Gastroesophageal sphincter (tissue), 3 donors: Measurements from ENCODE around the gene PHEX.

ENCODE experiments used
- EP300 ChIP-seq: sonication (generic); formaldehyde crosslinking; IDR thresholded peaks from one replicate; pipeline ENCODE4 v1.6.1; 2017; ENCODE audit warnings: antibody characterized with exemption, mild to moderate bottlenecking
- POLR2A ChIP-seq, 2 donors: fragments of 450-650 bp; IDR thresholded peaks; one replicate each; pipeline ENCODE4 v1.6.1; 2017; ENCODE audit warnings: antibody characterized with exemption in 2 of 2, mild to moderate bottlenecking in 2 of 2, moderate library complexity in 1 of 2
- POLR2AphosphoS5 ChIP-seq: sonication (generic); formaldehyde crosslinking; IDR thresholded peaks from one replicate; pipeline ENCODE4 v1.6.1; 2017; ENCODE audit warnings: antibody characterized with exemption
- TF ChIP-seq, protein P1 (sequence below), 4 experiments: fragments of 200-600 bp in 2 of 4; fragments of 450-650 bp in 2 of 4; sonication (generic) in 1 of 4; IDR thresholded peaks; one replicate each; pipeline ENCODE4 v1.5.1; 2017 to 2019; ENCODE audit warnings: antibody characterized with exemption in 4 of 4, mild to moderate bottlenecking in 2 of 4, moderate library complexity in 2 of 4

DNA sequence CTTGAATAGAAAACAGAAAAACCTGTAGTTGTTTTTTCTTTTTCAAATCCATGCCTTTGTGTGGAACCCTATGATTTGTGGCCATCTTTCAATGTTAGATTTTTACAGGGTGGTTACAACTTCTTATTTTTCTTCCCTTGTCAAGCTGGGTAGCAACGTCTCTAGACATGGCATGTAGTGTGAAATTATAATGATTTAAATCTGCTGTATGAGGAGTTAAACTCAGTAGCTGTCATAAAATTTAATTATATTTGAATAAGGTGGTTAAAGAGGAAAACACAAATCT is 162.5 kb downstream of the PHEX start:
- TF ChIP-seq, protein P1, sequence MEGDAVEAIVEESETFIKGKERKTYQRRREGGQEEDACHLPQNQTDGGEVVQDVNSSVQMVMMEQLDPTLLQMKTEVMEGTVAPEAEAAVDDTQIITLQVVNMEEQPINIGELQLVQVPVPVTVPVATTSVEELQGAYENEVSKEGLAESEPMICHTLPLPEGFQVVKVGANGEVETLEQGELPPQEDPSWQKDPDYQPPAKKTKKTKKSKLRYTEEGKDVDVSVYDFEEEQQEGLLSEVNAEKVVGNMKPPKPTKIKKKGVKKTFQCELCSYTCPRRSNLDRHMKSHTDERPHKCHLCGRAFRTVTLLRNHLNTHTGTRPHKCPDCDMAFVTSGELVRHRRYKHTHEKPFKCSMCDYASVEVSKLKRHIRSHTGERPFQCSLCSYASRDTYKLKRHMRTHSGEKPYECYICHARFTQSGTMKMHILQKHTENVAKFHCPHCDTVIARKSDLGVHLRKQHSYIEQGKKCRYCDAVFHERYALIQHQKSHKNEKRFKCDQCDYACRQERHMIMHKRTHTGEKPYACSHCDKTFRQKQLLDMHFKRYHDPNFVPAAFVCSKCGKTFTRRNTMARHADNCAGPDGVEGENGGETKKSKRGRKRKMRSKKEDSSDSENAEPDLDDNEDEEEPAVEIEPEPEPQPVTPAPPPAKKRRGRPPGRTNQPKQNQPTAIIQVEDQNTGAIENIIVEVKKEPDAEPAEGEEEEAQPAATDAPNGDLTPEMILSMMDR (IDR thresholded peaks at IDR 0.05): no peak
- TF ChIP-seq EP300 (no peak), POLR2AphosphoS5 (no peak), POLR2A (IDR thresholded peaks at IDR 0.05) (no peak)
